ENCODE measurements around the gene NELFB.

DNA sequence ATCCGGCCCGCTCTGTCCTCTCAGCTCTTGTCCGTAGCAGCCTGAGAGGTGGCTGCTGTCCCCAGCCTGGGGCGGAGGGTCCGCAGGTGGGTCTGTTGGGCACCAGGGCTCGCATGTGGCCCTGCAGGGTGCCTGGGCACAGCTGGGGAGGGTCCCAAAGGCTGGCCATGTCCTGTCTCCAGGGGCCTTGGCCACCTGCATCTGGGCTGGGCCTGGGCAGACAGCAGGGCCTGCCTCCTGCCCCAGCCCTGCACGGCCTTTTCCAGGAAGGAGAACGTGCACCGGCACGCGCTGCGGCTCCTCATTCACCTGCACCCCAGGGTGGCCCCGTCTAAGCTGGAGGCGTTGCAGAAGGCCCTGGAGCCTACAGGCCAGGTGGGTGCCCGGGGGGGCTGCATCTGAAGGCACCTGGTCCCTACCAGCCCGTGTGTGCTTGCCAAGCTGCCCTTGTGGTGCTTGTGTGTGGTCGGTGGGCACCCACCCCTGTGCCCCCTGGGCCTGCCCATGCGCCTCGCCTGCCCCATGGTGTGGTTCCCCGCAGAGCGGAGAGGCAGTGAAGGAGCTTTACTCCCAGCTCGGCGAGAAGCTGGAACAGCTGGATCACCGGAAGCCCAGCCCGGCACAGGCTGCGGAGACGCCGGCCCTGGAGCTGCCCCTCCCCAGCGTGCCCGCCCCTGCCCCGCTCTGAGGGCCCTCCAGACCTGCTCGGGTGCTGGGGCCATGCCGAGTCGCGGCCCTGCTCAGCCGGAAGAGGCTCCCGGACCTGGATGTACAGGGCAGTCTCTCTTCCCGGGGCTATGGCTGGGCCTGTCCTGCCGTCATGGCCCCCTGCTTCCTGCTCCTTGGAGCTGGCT, 17.3 kb downstream of the NELFB start:
- TF ChIP-seq POLR2AphosphoS5 (IDR thresholded peaks at IDR 0.05), result no peak
- TF ChIP-seq, protein P1, sequence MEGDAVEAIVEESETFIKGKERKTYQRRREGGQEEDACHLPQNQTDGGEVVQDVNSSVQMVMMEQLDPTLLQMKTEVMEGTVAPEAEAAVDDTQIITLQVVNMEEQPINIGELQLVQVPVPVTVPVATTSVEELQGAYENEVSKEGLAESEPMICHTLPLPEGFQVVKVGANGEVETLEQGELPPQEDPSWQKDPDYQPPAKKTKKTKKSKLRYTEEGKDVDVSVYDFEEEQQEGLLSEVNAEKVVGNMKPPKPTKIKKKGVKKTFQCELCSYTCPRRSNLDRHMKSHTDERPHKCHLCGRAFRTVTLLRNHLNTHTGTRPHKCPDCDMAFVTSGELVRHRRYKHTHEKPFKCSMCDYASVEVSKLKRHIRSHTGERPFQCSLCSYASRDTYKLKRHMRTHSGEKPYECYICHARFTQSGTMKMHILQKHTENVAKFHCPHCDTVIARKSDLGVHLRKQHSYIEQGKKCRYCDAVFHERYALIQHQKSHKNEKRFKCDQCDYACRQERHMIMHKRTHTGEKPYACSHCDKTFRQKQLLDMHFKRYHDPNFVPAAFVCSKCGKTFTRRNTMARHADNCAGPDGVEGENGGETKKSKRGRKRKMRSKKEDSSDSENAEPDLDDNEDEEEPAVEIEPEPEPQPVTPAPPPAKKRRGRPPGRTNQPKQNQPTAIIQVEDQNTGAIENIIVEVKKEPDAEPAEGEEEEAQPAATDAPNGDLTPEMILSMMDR (IDR thresholded peaks at IDR 0.05), result no peak
